ENCODE measurements around the gene MOG.

MOG gene

GRCh38 chr6:29676981-29677601 lies 20.2 kb downstream of the MOG start:
- no peak for DNase-seq (ENCODE audit: low read depth in 2 of 2)

- DNase-seq (ENCODE audit: low read depth in 2 of 2), result no peak
Measured at GRCh38 chr6:29678114-29678513, 21.2 kb downstream of the MOG start.

GRCh38 chr6:29679962-29680361 lies 23.1 kb downstream of the MOG start:
- no peak for DNase-seq (ENCODE audit: low read depth in 2 of 2)

- no peak for DNase-seq (ENCODE audit: low read depth in 2 of 2)
Measured at GRCh38 chr6:29680416-29680815, 23.5 kb downstream of the MOG start.

- DNase-seq (ENCODE audit: low read depth in 2 of 2), result no peak
Measured at GRCh38 chr6:29680904-29681303, 24.0 kb downstream of the MOG start, which contains the start of gene ZFP57. TSS of gene ZFP57 (minus strand) at chr6:29681152. CDS start at chr6:29677003, 4,149 bp downstream.

- no peak for DNase-seq (ENCODE audit: low read depth in 2 of 2)
Measured at GRCh38 chr6:29681811-29682210, 24.9 kb downstream of the MOG start.

GRCh38 chr6:29685718-29686326 lies 28.9 kb downstream of the MOG start:
- no peak for DNase-seq (ENCODE audit: low read depth in 2 of 2)

GRCh38 chr6:29694637-29695036 lies 37.7 kb downstream of the MOG start:
- DNase-seq (ENCODE audit: low read depth in 2 of 2), result no peak

GRCh38 chr6:29696147-29697125 lies 39.5 kb downstream of the MOG start:
- DNase-seq (ENCODE audit: low read depth in 2 of 2), result no peak

GRCh38 chr6:29702519-29703103 lies 45.7 kb downstream of the MOG start:
- peak; percentile 30 to 49 for DNase-seq (ENCODE audit: low read depth in 2 of 2)

- DNase-seq (ENCODE audit: low read depth in 2 of 2), result no peak
Measured at GRCh38 chr6:29705389-29706231, 48.7 kb downstream of the MOG start.

- DNase-seq (ENCODE audit: low read depth in 2 of 2), result no peak
Measured at GRCh38 chr6:29708432-29709179, 51.7 kb downstream of the MOG start.

GRCh38 chr6:29709188-29709587 lies 52.3 kb downstream of the MOG start:
- DNase-seq (ENCODE audit: low read depth in 2 of 2), result no peak

GRCh38 chr6:29710281-29710941 lies 53.5 kb downstream of the MOG start:
- DNase-seq (ENCODE audit: low read depth in 2 of 2), result no peak

- DNase-seq (ENCODE audit: low read depth in 2 of 2), result no peak
Measured at GRCh38 chr6:29720863-29721262, 64.0 kb downstream of the MOG start.
